IPS-11a (cell line): ENCODE results near the gene KCNC4.

Source experiments
- H3K4me3 ChIP-seq: one replicate; pipeline ENCODE4 v1.5.1; 2013; ENCODE audit warnings: low read depth, low read length, control low read depth

The KCNC4 gene

DNA sequence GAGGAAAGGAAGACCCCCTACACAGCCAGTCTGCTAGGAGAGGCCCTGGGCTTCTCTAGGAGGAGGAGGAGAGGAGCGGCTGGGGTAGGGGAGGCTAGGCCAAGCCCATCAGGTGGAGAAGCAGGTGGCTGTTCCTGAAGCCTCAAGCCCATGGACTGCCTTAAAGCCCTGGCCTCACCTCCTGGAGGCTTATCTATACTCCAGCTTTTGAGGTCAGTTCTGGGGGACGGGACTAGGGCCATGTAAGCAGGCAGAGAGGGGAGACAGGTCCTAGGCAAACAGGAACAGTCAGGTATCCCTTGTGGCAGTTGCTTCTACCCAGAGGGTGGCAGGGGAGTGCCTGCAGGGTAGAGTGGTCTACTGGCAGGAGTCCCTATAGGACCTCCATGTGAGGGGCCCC lies 40.6 kb downstream of the KCNC4 start:
- no peak overlapping the region for H3K4me3 ChIP-seq

- no peak overlapping the region for H3K4me3 ChIP-seq
These were observed 43.1 kb downstream of the KCNC4 start for GRCh38 chr1:110253213-110253612.

GRCh38 chr1:110254604-110255391 lies 44.7 kb downstream of the KCNC4 start:
- no peak overlapping the region for H3K4me3 ChIP-seq

DNA sequence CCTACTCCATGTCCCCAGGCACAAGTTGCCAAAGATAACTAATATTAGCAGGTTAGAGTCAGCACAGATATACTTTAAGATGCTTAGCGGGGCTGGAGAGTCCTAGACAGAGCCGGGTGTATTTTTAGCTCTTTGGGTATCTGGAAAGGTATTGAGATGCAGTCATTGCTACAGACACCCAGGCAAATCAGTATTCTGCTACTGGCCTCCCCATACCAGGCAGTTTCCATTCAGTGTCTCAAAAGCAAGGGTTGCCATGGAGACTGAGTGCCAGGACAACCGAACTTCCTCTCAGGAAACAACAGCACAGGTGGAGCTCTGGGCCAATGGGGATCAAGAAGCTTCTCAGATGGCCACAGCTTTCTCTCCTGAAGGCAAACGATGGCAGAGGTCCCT lies 45.3 kb downstream of the KCNC4 start:
- H3K4me3 ChIP-seq = no peak overlapping the region

- no peak overlapping the region for H3K4me3 ChIP-seq
These were observed 48.6 kb downstream of the KCNC4 start for GRCh38 chr1:110258734-110259133.

- H3K4me3 ChIP-seq = no peak overlapping the region
These were observed 49.7 kb downstream of the KCNC4 start for GRCh38 chr1:110259770-110260169.
